ENCODE data around the gene POMGNT1.

Gene POMGNT1

GRCh38 chr1:46186076-46186475 lies 12.2 kb downstream of the POMGNT1 start:
- H3K4me3 ChIP-seq (ENCODE audit: low read depth, low read length), result no peak overlapping the region
- DNase-seq (ENCODE audit: low read depth), result no peak

DNA sequence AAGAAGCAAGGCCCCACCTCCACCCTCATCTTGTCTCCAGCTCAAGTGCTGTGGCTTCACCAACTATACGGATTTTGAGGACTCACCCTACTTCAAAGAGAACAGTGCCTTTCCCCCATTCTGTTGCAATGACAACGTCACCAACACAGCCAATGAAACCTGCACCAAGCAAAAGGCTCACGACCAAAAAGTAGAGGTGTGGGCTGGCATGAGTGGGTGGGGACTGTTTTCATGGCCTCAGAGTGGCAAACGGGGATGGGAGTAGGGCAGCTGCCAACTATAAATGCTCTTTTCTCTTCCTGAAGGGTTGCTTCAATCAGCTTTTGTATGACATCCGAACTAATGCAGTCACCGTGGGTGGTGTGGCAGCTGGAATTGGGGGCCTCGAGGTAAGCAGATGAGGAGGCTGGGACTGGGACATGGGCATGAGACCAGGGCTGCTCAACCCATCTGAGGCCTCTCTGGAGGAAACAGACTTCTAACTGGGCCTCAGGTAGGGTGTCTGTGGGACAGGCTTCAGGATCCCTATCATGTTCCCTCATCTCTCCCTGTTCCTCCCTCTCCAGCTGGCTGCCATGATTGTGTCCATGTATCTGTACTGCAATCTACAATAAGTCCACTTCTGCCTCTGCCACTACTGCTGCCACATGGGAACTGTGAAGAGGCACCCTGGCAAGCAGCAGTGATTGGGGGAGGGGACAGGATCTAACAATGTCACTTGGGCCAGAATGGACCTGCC lies 13.1 kb downstream of the POMGNT1 start:
- no peak for DNase-seq (ENCODE audit: low read depth)
- H3K4me3 ChIP-seq (ENCODE audit: low read depth, low read length), result no peak overlapping the region

- DNase-seq (ENCODE audit: low read depth), result no peak
- no peak overlapping the region for H3K4me3 ChIP-seq (ENCODE audit: low read depth, low read length)
Observed at GRCh38 chr1:46183926-46184557, 14.2 kb downstream of the POMGNT1 start.

- DNase-seq (ENCODE audit: low read depth), result peak; percentile 95
- H3K4me3 ChIP-seq (ENCODE audit: low read depth, low read length), result no peak overlapping the region
Observed at GRCh38 chr1:46183079-46183847, 15.0 kb downstream of the POMGNT1 start.

GRCh38 chr1:46181343-46182260 lies 16.6 kb downstream of the POMGNT1 start:
- DNase-seq (ENCODE audit: low read depth), result no peak
- H3K4me3 ChIP-seq (ENCODE audit: low read depth, low read length), result no peak overlapping the region

DNA sequence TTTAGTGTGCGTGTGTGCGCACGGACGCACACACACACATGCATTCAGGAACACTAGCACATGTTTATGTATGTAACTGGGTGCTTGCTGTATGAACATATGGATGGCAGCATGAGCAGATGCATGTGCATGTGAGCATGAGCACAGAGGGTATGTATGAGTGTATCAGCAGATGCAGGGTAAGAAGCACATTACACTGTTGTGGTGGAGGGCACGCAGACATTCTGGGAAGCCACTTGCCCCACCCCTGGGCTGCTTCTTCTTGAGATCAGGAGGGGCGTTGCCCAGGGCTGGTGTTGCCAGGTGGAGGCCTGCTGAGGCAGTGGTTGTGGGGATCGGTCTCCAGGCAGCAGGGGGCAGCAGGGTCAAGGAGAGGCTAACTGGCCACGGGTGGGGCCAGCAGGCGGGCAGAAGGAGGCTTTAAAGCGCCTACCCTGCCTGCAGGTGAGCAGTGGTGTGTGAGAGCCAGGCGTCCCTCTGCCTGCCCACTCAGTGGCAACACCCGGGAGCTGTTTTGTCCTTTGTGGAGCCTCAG lies 18.1 kb downstream of the POMGNT1 start:
- no peak for DNase-seq (ENCODE audit: low read depth)
- no peak overlapping the region for H3K4me3 ChIP-seq (ENCODE audit: low read depth, low read length)

DNA sequence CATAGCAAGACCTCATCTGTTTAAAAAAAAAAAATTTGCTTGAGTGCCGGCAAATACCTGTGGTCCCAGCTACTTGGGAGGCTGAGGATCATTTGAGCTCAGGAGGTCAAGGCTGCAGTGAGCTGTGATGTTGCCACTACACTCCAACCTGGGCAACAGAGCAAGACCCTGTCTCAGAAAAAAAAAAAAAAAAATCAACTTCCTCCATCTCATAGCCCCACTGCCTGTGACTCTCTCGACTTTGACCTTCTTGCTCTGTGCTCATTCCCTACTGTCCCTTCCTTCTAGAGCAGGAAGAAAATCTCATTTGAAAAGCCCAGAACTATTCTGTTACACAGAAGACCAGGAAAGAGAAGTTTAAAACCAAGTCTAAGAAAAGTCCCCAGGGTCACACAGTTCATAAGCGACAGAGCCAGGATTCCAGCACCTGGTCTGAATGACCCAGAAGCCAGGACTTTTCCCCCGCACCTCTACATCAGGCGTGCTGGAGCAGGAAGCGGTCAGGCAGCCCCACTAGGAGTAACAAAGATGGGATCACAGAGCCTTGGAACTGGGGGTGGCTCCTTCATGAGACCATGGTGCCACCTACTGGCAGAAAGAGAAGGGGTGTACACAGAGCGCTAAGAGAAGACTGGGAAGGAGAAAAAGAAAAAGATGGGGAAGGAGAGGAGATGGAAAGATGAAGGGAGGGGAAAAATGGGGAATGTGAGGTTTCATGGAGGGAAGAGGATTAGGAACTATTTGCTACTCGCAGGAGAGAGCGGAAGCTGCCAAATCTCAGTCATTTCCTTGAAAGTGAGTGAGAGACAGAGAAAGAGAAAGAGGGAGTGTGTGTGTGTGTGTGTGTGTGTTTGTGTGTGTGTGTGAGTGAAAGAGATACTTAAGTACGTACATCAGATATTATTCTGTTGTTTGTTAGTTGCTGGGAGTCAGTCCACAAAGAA lies 18.8 kb downstream of the POMGNT1 start:
- no peak overlapping the region for H3K4me3 ChIP-seq (ENCODE audit: low read depth, low read length)
- DNase-seq (ENCODE audit: low read depth), result peak; percentile 64

- DNase-seq (ENCODE audit: low read depth), result no peak
- H3K4me3 ChIP-seq (ENCODE audit: low read depth, low read length), result no peak within 1 kb of the TSS
Observed at GRCh38 chr1:46176211-46176865, 21.9 kb downstream of the POMGNT1 start, which contains the start of gene P3R3URF. TSS of gene P3R3URF (minus strand) at chr1:46176488. CDS start at chr1:46176471, 17 bp downstream.

DNA sequence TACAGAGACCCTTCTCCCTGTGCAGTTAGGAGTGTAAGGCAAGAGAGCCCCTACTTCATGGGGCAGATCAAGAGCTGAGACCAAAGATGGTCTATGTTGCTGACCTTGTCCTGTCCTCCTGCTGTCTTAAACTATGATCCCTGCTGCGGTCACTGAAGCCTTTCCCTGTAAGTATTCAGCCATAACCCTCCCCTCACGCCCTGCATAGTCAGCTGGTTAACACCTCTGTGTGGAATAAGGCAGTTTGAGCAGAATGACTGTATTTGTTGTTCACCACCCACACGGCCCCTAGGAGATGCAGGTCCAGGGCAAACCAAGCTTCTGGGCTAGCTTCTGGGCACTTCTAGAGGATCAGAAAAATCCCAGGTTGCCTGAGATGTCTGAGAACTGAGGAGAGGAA lies 23.0 kb downstream of the POMGNT1 start:
- no peak overlapping the region for H3K4me3 ChIP-seq (ENCODE audit: low read depth, low read length)
- no peak for DNase-seq (ENCODE audit: low read depth)

DNA sequence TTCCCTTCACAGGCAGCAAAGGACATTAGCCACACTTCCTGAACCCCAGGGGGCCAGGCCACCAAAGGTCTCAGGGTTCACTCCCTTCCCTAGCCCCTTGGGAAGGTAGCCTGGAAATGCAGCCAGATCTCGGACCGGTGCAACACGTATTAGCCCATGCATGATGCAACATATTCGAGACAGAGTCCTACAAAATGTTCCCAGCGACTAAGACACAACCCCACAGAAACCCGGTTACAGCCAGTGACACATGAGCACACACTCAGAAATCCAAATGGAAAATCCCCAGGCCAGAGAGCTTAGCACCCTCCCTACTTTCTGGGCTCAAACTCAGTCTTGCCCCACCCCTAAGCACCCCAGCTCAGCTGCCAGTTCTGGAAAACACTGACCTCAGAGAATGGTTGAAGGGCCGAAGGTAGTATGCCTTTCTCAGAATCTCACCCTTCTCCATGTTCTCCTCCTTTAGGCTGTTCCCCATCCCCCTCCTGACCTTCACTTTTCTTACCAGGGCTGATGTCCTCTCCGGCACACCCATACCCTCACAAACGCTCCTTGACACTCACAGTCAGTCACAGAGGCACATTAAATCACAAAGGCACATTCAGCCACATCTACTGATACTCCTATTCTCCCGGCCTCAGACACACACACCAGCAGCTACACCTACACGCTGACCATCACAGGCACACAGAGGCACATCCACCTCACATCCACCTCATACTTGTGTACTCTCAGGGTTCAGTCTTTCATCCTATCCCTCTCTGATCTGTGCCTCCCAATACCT lies 23.6 kb downstream of the POMGNT1 start, which contains the start of gene TSPAN1:
Gene TSPAN1, plus strand, starts transcription at position 640 of the 784 bp plus-strand sequence. CDS start 6,021 bp downstream, outside the sequence.
- DNase-seq (ENCODE audit: low read depth), result peak; percentile 48
- no peak within 1 kb of the TSS for H3K4me3 ChIP-seq (ENCODE audit: low read depth, low read length)

- no peak overlapping the region for H3K4me3 ChIP-seq (ENCODE audit: low read depth, low read length)
- DNase-seq (ENCODE audit: low read depth), result peak; percentile 43
Observed at GRCh38 chr1:46173361-46173856, 24.8 kb downstream of the POMGNT1 start.

- no peak overlapping the region for H3K4me3 ChIP-seq (ENCODE audit: low read depth, low read length)
- no peak for DNase-seq (ENCODE audit: low read depth)
Observed at GRCh38 chr1:46172321-46172720, 25.9 kb downstream of the POMGNT1 start.

- H3K4me3 ChIP-seq (ENCODE audit: low read depth, low read length), result no peak overlapping the region
- DNase-seq (ENCODE audit: low read depth), result no peak
Observed at GRCh38 chr1:46171871-46172270, 26.4 kb downstream of the POMGNT1 start.

DNA sequence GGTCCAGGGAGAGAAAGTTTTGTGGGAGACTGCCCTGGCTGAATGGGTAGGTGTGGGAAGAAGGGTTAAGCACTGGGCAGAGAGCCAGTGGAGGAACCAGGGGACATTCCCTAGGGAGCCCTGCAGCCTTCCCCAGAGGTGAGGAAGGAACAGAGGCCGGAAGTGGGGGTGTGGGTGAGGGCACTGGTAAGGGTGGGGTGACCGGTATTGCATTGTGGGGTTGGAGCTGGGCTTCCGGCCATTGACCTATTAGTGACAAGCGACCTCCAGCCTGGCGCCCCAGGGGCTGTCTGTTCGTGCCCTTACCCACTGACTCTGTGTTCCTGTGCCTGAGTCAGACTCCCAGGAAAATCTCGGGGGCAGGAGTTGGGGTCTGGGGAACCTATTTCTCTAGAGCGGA lies 26.9 kb downstream of the POMGNT1 start:
- no peak for DNase-seq (ENCODE audit: low read depth)
- no peak overlapping the region for H3K4me3 ChIP-seq (ENCODE audit: low read depth, low read length)

GRCh38 chr1:46169811-46170454 lies 28.3 kb downstream of the POMGNT1 start:
- no peak for DNase-seq (ENCODE audit: low read depth)
- no peak overlapping the region for H3K4me3 ChIP-seq (ENCODE audit: low read depth, low read length)

GRCh38 chr1:46168477-46168876 lies 29.8 kb downstream of the POMGNT1 start:
- DNase-seq (ENCODE audit: low read depth), result no peak
- no peak overlapping the region for H3K4me3 ChIP-seq (ENCODE audit: low read depth, low read length)

All from skeletal muscle cell (primary cell).